ENCODE measurements around the gene VPS72.

- no peak for TF ChIP-seq POLR2AphosphoS5 (IDR thresholded peaks at IDR 0.05; ENCODE audit: low read depth, low read length)
- TF ChIP-seq POLR2A (IDR thresholded peaks at IDR 0.05; ENCODE audit: low read depth, low read length): no peak
Measured at GRCh38 chr1:151175863-151176262, 14.1 kb downstream of the VPS72 start, which contains the start of gene TMOD4.

Measured in GM12891 (cell line).